SK-N-SH treated with all-trans-retinoic acid at 6 μM for 48 hours (cell line): ENCODE measurements around the gene GPR180.

ENCODE experiments used
- RARB ChIP-seq: fragments of 250-450 bp; sonication (Bioruptor Pico); IDR thresholded peaks from 2 replicates; pipeline ENCODE4 v1.8.0; 2021; ENCODE audit warnings: mild to moderate bottlenecking, moderate library complexity
- TCF4 ChIP-seq: fragments of 250-450 bp; sonication (Bioruptor Pico); IDR thresholded peaks from 2 replicates; pipeline ENCODE4 v1.8.0; 2021; ENCODE audit warnings: mild to moderate bottlenecking, moderate library complexity, borderline replicate concordance

DNA sequence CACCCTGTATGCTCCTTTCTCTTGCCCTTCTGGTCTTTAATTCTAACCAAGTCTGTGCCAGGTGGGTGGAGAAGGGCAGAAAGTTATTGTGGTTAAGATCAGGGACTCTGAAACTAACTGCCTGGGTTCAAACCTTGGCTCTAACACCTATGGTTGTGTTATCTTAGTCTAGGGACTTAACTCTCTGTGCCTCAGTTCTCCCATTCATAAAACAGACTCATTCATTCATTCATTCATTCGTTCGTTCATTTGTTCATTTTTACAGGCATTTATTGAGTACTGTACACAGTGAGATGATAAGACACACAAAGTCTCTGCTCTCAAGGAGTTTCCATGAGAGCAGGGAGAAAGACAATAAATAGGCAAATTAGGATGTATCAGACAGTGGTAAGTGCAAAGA is 80.6 kb downstream of the GPR180 start:
- no peak for TF ChIP-seq TCF4 (CRISPR knock-in tag)
- no peak for TF ChIP-seq RARB
